PFSK-1 (cell line): ENCODE data around the gene POU6F2.

Source experiments
- POLR2AphosphoS5 ChIP-seq: IDR thresholded peaks from 2 replicates; pipeline ENCODE4 v1.6.1; 2012; ENCODE audit warnings: low read depth, mild to moderate bottlenecking, control low read depth, low read length, moderate library complexity
- TF ChIP-seq, protein P1 (sequence below), 2 experiments: IDR thresholded peaks; 2 replicates each; pipeline versions ENCODE4 v1.6.1 to v1.8.0; 2011 to 2012; ENCODE audit warnings: low read depth in 2 of 2, low read length in 2 of 2, control low read depth in 1 of 2, inconsistent platforms in 1 of 2, mild to moderate bottlenecking in 1 of 2, moderate library complexity in 1 of 2; ENCODE audit not compliant: insufficient read depth in 1 of 2

DNA sequence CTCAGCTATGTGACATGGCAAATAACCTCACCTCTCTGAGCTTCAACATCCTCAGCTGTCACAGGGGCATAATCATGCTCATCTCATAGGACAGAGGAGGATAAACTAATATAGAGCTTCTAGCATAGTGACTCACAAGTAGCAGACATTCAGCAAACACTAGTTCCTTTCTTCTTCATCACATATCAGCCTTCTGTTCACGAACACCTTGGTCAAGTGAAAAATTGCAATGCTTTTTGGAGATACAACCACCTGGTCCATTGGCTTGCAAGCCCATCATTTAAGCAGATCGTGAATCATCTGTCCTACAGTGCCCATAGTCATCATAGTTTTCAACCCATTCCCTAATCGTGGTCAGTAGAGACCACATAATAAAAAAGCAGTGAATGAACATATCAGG lies 310.6 kb downstream of the POU6F2 start:
- TF ChIP-seq, protein P1, sequence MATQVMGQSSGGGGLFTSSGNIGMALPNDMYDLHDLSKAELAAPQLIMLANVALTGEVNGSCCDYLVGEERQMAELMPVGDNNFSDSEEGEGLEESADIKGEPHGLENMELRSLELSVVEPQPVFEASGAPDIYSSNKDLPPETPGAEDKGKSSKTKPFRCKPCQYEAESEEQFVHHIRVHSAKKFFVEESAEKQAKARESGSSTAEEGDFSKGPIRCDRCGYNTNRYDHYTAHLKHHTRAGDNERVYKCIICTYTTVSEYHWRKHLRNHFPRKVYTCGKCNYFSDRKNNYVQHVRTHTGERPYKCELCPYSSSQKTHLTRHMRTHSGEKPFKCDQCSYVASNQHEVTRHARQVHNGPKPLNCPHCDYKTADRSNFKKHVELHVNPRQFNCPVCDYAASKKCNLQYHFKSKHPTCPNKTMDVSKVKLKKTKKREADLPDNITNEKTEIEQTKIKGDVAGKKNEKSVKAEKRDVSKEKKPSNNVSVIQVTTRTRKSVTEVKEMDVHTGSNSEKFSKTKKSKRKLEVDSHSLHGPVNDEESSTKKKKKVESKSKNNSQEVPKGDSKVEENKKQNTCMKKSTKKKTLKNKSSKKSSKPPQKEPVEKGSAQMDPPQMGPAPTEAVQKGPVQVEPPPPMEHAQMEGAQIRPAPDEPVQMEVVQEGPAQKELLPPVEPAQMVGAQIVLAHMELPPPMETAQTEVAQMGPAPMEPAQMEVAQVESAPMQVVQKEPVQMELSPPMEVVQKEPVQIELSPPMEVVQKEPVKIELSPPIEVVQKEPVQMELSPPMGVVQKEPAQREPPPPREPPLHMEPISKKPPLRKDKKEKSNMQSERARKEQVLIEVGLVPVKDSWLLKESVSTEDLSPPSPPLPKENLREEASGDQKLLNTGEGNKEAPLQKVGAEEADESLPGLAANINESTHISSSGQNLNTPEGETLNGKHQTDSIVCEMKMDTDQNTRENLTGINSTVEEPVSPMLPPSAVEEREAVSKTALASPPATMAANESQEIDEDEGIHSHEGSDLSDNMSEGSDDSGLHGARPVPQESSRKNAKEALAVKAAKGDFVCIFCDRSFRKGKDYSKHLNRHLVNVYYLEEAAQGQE (IDR thresholded peaks at IDR 0.05; ENCODE audit: insufficient read depth in 1 of 2, low read depth in 2 of 2, low read length in 2 of 2): no peak
- TF ChIP-seq POLR2AphosphoS5: no peak
